ENCODE data around the gene SLC2A4.
A peak's percentile ranks its signal among the peaks of the same experiment; 100 is the strongest.

SLC2A4 gene

DNA sequence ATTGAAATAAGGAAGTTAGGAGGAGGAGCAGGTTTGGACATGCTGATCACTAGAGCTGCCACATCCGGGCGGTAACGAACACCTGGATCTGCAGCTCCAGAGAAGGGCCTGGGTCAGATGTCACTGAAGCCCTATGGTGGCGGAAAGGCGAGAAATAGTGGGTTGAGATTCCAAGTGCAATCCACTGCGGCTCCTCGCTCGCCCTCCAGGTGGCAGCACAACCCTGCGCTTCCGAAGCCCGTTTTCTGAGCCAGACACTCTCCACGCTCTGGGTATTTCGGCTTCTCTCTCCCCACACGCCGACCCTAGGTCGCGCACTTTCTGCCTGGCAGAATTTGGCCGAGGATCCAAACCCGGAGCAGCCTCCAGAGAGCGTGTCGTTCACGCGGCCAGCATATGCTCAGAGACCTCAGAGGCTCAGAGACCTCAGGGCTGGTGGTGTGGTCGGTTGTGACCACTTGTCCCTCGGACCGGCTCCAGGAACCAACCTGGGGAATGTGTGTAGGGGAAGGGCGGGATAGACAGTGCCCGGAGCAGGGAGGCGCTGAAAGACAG lies 922 bp upstream of the SLC2A4 start:
- DNase-seq = peak; percentile 68

DNA sequence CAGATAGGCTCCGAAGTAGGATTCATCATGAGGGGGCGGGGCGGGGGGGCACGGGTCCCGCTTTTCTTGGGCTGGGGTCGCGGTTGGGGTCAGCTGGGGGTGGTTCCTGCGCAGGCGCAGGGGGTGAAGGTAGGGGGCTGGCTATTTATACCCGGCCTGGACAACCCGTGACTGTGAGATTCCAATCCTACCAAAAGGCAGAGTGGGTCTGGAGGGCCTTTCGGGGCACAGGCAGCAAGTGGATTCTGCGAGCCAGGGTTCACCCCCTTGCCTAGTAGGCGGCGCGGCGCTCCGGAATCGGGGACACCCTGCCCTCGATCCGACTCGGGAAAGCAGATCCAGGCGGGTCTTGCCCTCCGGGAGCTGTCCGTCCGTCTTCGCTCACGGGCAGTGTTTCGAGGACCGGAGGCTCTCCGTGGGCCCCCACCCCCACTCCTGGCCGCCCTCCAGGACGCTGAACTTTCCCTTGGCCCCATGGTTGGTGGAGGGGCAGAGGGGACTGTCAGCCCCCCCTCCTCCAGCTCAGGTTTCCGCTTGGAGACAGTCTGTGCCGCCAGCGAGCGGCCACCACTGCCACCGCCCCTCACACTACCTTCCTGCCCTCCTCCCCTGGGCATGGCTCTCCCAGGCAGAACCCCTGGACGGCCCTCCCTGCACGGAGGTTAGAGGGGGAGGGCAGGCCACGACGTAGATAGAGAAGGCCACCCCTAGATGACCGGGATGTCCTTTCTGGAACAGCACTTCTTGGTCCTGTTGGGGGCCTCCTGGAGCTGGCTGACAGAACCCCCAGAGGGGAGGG lies 634 bp downstream of the SLC2A4 start:
- DNase-seq = no peak

DNA sequence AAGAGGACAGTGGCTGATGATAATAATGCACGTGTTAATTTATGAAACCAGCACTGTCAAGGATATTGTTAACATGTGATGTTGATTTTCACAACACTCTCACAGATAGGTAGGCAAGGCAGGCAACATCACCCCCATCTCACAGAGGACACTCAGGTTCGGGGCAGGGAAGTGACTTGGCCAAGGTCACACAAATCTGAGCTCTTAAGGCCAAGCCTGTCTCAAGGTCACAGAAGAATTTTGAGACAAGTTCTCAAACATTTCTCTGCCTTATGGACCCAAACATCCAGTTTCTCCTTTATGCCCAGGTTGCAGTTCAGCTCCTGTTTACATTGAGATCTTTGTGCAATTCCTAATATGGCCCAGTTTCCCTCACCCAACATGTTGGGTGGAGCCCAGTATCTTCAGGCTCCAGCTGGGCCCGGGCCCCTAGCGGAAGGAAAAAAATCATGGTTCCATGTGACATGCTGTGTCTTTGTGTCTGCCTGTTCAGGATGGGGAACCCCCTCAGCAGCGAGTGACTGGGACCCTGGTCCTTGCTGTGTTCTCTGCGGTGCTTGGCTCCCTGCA lies 1.3 kb downstream of the SLC2A4 start:
- no peak for DNase-seq

DNA sequence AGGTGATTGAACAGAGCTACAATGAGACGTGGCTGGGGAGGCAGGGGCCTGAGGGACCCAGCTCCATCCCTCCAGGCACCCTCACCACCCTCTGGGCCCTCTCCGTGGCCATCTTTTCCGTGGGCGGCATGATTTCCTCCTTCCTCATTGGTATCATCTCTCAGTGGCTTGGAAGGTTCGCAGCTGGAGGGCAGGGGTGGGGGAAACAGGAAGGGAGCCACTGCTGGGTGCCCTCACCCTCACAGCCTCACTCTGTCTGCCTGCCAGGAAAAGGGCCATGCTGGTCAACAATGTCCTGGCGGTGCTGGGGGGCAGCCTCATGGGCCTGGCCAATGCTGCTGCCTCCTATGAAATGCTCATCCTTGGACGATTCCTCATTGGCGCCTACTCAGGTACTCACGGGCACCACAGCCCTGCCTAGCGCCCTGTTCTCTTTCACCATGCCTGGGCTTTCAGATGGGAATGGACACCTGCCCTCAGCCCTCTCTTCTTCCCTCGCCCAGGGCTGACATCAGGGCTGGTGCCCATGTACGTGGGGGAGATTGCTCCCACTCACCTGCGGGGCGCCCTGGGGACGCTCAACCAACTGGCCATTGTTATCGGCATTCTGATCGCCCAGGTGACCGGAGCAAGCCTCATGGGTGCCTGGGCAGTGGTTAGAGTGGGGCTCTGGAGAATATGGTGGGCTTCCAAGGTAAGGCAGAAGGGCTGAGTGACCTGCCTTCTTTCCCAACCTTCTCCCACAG lies 2.1 kb downstream of the SLC2A4 start:
- DNase-seq = no peak

DNA sequence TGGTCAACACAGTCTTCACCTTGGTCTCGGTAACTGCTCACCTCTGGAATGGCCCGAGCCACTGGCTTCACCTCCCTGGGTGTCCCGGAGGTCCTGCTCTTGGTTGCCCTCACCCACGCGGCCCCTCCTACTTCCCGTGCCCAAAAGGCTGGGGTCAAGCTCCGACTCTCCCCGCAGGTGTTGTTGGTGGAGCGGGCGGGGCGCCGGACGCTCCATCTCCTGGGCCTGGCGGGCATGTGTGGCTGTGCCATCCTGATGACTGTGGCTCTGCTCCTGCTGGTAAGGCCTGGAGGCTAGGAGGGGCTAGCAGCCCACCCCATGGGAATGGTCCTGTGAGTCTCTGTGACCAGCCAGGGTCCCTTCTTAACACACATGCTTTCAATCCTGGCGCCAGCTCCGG lies 3.4 kb downstream of the SLC2A4 start:
- no peak for DNase-seq

DNA sequence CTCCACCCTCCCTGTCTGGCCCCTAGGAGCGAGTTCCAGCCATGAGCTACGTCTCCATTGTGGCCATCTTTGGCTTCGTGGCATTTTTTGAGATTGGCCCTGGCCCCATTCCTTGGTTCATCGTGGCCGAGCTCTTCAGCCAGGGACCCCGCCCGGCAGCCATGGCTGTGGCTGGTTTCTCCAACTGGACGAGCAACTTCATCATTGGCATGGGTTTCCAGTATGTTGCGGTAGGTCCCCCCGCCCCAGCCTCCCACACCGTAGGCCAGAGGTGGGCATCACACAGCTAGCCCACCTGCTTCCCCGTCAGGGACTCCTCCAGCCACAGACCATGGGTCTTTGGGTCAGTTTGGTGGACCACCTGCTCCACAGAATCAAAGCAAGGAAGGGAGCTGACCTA lies 4.2 kb downstream of the SLC2A4 start:
- no peak for DNase-seq

DNA sequence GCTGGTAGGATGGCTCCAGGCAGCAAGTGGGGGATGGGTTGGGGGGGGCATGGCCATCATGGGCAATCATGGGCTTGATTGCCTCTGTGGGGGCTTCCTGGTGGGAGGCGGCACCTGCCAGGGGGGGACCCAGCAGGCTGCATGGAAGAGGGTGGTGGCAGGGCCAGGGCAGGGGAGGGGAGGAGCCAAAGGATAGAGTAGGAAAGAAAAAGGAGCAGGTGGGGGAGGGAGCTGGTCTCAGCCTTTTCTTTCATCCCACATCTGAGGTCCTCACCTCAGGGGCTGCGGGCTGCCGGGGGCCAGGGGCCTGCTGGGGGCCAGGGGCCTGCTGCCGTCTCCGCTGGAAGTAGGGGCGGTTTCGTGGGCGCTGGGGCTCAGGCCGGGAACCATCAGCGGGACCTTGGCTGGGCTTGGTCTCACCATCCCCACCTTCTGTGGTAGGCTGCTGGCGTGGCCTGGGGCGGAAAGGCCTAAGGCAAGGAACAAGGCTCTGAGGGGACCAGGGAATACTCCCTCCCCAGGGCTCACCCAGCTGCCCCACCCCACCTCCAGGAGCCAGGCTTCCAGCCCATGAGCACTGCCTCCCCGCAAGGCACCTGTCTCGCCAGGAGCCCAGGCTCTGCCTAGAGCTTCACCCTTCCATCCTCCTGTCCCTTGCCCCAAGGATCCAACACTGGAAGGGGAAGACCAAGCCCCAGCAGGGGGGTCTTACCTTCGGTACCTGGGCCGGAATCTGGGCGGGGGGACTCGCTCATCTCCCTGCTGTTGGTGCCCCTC lies 7.9 kb downstream of the SLC2A4 start:
- no peak for DNase-seq

DNA sequence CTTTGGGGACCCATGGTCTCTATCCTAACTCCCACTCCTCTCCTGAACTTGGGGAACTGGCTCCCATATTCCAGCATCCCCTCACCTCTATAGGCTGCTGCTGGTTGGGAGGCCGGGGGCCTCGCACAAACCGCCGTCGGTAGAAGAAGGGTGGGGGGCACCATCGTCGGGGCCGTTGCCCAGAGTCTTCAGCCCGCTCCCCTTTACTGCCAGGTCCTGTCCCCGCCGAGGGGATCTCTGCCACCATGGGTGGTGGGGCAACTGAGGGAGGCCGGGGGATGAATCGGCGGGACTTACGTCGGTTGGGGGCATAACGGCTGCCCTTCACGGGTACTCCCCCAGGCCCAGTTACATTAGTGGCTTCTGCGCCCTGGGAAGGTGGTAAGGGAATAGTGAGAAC lies 8.6 kb downstream of the SLC2A4 start:
- DNase-seq = no peak

DNA sequence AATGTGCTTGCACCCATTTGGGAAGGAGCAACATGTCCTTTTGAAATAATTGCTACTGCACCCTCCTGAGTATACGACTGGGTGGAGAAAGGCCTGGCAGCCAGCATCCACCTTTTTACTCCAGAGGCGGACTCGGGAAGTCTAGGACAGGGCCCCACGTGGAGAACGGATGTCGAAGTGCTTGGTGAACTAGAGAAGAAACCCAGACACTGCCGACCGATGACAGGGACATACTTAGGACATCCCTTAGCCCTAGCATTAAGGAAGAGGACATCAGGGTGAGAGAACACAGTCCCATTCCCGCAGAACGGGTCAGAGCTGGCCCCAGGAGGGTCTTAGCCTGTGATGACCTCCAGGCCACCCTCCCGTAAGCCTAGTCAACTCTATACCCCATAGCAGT lies 9.2 kb downstream of the SLC2A4 start:
- no peak for DNase-seq

DNA sequence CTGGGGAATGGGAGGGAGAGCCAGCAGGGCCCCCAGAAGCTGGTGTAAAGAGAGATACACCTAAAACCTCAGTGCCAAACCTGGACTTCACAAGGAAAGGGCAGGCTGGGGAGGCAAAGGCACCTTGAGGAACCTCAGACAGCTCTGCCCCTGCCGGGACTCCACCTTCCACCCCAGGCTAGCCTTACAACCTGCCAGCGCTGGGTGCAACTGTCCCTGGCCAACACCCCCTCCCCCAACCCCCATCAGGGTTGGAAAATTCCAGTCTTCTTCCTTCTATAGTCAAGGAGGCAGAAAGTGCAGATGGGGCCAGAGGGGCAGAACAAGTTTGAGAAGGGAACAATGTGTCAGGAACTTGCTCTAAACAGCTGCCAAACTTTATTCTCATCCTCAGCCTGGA lies 10.7 kb downstream of the SLC2A4 start:
- DNase-seq = no peak

DNA sequence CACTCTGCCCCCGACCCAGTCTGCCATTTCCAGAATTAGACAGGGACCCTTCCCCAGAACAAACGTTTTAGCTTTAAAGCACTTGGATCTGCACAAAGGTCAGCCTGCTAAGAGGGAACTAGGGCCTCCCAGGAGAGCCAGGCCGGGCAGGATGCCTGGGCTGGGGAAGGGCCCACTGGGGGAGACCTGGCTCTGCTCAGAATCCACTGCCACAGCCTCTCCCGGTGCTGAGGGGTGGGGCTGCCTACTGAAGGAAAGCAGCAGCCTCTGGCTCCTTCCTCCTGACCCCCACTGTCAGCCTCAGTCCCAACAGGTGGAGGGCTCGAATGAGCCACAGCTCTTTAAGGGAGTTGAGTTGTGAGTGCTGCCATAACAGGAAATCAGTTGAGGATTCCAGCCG lies 11.2 kb downstream of the SLC2A4 start:
- DNase-seq = no peak

DNA sequence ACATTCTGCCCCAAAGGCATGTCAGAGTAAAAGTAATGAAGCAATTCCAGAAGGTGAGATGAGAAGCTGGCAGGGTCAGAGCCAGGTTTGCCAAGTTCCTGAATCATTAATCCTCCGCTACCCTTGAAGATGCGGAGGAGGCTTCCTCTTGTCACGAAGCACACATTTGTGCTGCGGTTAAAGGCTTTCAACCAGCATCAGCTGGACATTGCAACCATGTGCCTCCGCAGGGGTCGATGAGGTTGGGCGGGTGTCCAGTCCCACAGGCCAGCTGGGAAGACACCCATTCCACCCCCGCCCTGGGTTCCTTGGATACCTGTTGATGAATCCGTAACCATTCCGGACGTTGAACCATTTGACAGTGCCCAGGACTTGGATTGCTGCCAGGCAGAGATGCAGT lies 11.6 kb downstream of the SLC2A4 start:
- no peak for DNase-seq

DNA sequence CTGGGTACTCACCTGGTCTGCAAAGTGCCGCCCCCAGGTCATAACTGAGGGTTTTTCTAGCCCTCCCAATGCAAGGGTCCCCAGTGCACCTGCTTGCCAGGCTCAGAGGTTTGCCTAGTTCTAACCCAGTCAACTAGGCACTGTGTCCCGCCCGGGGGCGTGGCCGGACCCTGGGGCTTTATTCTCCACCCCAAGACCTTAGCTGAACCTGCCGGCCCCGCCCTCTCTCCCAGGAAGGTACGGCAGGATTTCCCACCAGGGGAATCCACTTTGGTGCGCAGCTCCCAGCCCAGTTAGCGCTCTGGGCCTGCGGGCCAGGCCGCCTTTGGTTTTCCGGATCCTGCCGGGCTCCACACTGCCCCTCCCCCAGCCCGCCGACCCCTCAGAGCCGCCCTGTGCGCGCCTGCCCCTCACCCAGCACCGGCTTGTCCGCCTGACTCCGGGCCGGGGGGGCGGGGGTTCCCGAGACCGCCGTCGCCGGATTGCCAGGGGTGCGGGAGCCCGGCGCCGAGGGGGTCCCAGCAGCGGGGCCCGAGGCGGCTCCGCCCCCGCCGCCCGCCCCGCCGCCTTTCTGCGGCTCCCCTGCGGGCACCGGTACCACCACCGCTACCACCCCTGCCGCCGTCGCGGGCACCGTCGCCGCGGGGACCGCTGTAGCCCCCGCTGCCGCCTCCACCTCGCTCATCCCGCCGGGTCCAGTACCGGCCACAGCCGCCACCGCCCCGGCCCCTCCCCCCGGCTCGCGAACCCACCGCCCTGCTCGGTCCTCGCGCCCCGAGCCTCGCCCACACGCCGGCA lies 12.5 kb downstream of the SLC2A4 start:
- DNase-seq = no peak

DNA sequence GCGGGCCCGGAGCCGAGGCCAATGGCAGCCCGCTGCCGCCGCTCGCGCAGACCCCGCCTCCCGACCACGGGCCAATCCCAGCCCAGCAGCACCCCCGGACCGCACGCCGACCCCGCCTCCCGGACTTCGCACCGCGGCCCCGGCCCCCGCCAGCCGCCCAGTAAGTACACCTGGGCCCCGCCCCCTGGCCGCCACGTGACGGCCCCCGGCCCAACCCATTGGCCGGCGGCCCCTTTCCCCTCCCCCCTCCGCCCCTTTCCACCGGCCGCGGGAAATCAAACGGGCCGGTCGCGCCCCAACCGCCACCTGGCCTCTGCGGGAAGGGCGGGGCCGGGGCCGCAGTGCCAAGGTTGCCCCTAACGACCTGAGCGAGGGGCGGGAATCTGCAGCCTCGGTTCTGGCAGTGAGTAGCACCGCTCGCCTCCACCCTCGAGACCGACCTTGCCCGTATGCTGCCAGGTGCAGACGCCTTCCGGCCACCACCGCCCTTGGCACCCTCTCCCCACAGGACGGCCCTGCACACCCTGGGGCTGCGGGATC lies 13.2 kb downstream of the SLC2A4 start, which contains the start of gene YBX2:
Gene YBX2, minus strand, starts transcription at position 26 of the 540 bp plus-strand sequence. CDS start 139 bp downstream, outside the sequence.
- peak; percentile 46 for DNase-seq

DNA sequence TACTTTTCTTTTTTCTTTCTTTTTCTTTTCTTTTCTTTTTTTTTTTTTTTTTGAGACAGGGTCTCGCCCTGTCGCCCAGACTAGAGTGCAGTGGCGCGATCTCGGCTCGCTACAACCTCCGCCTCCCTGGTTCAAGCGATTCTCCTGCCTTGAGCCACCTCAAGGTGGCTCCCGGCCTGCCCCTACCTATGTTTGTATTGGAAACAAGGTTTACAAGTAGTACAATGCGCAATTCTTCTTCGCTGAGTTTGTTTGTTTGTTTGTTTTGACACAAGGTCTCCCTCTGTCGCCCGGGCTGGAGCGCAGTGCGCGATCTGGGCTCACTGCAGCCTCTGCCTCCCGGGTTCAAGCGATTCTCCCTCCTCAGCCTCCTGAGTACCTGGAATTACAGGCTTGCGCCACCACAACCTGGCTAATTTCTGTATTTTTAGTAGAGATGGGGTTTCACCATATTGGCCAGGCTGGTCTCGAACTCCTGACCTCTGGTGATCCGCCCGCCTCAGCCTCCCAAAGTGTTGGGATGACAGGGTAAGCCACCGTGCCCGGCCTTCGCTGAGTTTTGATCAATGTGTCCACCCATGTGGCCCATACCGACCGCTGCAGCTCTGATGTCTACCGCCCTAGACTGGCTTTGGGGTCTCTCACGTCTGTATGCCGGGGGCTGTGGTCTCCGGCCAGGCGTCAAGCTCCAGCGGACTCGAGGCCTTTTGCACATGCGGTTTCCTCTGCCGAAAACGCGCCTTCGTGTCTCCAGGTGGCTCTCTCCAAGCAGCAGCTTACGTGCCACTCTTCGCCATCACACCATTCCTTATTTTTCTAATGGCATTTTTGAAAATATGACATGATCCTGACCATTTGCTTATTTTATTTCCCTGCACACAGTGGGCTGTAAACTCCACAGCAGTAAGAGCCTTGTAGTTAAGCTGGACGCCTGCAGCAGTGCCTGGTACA lies 14.0 kb downstream of the SLC2A4 start:
- no peak for DNase-seq

DNA sequence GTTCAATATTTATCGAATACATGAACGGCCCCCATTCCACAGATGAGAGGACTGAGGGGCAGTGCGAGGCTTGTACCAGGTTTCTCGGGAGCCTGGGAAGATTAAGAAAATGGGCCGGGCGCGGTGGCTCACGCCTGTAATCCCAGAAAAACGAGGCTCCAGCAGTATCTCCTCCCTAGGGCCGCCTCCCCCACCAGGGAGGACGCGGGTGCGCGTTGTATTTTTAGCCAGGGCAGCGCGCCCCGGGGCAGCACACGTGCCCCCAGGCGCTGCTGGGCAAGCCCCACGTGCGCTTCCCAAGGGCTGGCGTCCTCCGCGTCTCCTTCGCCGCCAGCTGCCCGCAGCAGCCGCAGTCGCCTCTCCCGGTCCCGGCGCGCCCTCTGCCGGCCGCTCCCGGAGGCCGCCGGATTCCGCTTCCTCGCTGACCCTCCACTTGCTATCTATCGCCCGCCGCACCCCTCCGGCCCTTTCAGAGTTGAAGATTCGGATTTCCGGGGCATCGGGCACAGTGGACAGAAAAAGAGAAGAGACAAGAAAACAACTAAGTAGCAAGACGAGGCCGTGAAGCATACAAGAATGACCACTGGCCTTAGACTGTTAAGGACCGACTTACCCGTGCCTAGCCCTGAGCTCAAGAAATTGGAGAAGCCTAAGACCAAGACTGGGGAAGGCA lies 14.8 kb downstream of the SLC2A4 start:
- peak; percentile 70 for DNase-seq

DNA sequence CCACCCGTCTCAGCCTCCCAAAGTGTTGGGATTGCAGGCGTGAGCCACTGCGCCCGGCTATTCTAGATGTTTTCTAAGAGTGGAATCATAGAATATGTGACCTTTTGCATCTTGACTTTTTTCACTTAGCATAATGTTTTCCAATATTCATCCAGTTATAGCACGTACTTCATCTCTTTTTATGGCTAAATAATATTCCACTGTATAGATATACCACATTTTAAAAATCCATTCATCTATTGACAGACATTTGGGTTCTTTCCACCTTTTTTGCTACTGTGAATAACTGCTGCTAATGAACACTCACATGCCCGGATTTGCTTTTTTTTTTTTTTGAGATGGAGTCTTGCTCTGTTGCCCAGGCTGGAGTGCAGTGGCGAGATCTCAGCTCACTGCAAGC lies 22.7 kb downstream of the SLC2A4 start:
- no peak for DNase-seq

DNA sequence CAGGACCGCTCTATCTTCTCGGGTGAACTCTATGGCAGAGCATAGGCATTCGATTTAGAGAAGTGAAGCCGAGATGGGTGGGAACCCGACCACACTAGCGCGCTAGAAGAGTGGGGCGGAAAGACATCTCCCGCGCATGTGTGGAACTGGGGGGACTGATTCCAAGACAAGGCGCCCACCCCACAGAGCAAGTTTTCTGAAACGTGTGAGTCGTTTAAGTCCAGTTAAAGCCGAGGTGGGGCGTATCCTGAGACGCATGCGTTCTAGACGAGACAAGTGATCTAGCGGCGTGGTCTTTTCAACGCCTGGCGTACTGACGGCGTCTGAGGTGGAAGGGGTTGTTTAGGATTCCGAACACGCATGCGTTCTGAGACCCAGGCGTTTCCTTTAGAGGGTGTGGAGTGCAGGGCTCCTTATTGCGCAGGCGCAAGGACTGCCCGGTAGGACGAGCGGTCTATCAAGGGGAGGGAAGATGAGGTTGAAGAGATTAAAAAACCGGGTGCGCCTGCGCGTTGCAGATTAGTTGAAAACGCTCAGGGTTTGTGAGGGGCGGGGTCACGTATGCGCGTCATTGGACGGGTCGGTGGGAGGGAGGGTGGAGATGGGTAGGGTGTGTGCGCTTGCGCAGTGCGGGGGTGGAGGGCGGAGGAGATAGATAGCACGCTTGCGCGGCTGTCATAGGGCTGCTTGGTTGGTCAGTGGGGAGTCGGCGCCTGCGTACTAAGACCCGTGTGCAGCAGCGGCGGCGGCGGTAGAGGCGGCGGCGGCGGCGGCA lies 25.6 kb downstream of the SLC2A4 start, which contains the start of gene EIF5A:
Gene EIF5A, plus strand, starts transcription at position 718 of the 775 bp plus-strand sequence. CDS start 2,008 bp downstream, outside the sequence.
- peak; percentile 100 for DNase-seq
